ENCODE data around the gene PRKG1.

Gene PRKG1

DNA sequence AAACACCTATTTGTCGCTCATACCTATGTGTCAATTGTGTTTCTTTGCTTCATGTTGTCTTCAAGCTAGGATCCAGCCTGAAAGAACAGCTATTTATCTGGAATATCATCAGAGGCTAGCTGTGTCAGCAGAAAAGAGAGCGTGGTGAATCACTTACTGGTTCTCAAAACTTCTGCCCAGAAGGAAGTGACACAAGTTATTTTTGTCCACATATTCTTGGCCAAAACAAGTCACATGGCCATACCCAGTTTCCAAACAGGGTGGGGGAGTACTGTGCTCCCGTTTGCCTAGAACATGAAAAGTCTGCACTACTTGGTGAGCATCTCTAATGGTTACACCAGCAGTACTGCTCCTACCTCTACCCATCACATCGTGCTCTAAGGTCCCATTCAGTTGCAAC is 786.0 kb downstream of the PRKG1 start:
- H3K4me3 Mint-ChIP-seq: no peak overlapping the region
- H3K9me3 Mint-ChIP-seq: no peaks in the 10 kb centered on the region
- H3K36me3 Mint-ChIP-seq (ENCODE audit: low read depth): no peaks in the 10 kb centered on the region
- no peak overlapping the region for H3K27ac Mint-ChIP-seq
- no peaks in the 10 kb centered on the region for H3K4me1 Mint-ChIP-seq (ENCODE audit: low read depth)
- H3K27me3 Mint-ChIP-seq: no peaks in the 10 kb centered on the region

DNA sequence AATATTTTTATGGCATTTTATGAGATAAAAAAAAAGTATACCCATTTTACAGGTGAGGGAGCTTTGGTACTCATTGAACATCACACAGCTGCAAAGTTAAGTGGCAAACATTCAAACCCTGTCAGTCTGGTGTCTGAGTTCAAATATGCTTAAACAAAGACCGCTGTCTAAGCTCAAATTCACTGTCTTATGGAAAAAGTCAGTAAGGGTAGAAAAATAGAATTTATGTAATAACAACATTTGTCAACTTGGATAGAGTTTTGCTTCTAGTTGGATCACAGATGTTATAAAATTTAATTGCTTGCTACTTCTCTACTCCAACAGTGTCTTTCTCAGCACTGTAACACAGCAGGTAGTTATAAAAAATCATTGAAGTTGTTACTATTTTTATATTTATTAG is 786.8 kb downstream of the PRKG1 start:
- no peaks in the 10 kb centered on the region for H3K9me3 Mint-ChIP-seq
- no peaks in the 10 kb centered on the region for H3K27me3 Mint-ChIP-seq
- H3K27ac Mint-ChIP-seq: no peak overlapping the region
- H3K4me3 Mint-ChIP-seq: no peak overlapping the region
- no peaks in the 10 kb centered on the region for H3K36me3 Mint-ChIP-seq (ENCODE audit: low read depth)
- H3K4me1 Mint-ChIP-seq (ENCODE audit: low read depth): no peaks in the 10 kb centered on the region

DNA sequence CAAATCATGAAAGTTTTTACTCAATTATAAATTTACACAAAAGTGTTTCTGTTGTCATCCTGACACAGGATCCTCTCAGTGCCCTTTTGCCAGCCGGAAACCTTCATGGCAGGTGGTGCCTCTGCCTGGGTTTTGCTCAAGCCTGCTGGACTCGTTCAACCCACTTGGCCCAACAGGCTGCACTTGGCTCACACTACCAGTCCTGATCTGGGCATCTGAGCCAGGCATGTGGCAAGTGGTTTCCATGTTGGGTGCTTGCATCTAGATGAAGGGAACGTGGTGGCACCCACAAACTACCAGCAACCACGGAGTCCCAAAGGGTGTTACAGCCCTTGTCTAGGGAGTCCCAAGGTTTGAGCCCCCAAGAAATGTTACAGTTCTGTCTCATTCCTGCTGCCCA is 787.4 kb downstream of the PRKG1 start:
- H3K4me3 Mint-ChIP-seq: no peak overlapping the region
- H3K27ac Mint-ChIP-seq: no peak overlapping the region
- H3K36me3 Mint-ChIP-seq (ENCODE audit: low read depth): no peaks in the 10 kb centered on the region
- no peaks in the 10 kb centered on the region for H3K4me1 Mint-ChIP-seq (ENCODE audit: low read depth)
- H3K9me3 Mint-ChIP-seq: no peaks in the 10 kb centered on the region
- no peaks in the 10 kb centered on the region for H3K27me3 Mint-ChIP-seq

DNA sequence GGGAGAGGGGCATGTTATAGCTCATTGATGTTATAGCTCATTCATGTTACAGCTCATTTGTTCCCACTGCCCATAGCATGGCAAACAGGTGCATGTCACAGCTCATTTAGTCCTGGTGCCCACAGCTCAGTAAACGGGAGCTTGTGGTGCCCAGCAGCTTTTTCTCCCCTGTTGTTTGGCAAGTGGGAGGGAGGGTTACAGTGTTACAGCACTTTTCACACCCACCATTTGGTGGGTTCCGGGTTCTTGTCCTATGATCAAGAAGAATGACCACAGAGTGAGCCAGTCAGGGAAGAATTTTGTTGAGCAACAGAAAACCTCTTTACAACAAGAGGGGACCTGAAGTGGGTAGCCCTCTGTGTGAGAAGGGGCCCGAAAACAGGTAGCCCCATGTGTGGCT is 787.9 kb downstream of the PRKG1 start:
- Mint-ChIP-seq H3K4me1 (ENCODE audit: low read depth) (no peaks in the 10 kb centered on the region), H3K4me3 (no peak overlapping the region), H3K27ac (no peak overlapping the region), H3K36me3 (ENCODE audit: low read depth) (no peaks in the 10 kb centered on the region), H3K9me3 (no peaks in the 10 kb centered on the region), H3K27me3 (no peaks in the 10 kb centered on the region)

DNA sequence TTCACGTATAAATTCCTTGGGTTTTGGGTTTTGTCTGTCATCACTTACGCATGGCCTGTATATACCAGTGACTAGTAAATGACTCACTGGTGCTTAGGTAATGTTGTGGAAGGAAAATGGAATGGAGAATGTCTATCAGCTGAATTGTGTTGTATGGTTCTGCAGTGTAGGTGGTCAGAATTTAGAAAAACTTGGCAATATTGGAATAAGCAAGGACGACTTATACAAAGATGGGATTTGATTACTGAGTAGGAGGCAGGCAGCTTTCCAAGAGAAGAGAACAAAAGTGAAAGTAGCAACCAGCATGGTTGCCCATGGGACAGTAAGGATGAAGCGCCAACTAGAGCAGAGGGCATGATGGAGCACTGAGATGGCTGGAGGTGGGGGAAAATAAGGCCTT is 793.7 kb downstream of the PRKG1 start:
- no peaks in the 10 kb centered on the region for H3K27me3 Mint-ChIP-seq
- H3K27ac Mint-ChIP-seq: no peak overlapping the region
- H3K9me3 Mint-ChIP-seq: no peaks in the 10 kb centered on the region
- no peak overlapping the region for H3K4me3 Mint-ChIP-seq
- H3K36me3 Mint-ChIP-seq (ENCODE audit: low read depth): no peaks in the 10 kb centered on the region
- no peaks in the 10 kb centered on the region for H3K4me1 Mint-ChIP-seq (ENCODE audit: low read depth)

DNA sequence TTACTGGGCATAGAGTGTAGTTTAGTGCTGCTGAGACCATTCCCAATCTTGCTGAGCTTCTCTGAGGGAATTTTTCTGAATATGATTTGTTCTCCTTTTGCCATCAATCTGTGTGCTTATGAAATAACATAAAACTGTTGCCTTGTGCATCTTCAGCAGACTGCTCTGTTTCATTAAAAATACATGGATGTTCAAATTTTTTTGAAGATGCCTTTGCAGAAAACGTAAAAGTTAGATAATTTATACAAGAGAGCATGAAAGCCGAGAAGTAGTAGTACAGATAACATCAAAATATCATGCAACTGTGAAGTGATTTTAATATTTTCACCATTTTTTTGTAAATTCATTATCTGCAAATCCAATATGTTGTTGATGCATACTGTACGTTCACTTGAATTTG is 799.8 kb downstream of the PRKG1 start:
- Mint-ChIP-seq H3K36me3 (ENCODE audit: low read depth) (no peaks in the 10 kb centered on the region), H3K4me1 (ENCODE audit: low read depth) (peaks cover 5% of the 10 kb centered on the region), H3K9me3 (no peaks in the 10 kb centered on the region), H3K27ac (no peak overlapping the region), H3K4me3 (no peak overlapping the region), H3K27me3 (no peaks in the 10 kb centered on the region)

DNA sequence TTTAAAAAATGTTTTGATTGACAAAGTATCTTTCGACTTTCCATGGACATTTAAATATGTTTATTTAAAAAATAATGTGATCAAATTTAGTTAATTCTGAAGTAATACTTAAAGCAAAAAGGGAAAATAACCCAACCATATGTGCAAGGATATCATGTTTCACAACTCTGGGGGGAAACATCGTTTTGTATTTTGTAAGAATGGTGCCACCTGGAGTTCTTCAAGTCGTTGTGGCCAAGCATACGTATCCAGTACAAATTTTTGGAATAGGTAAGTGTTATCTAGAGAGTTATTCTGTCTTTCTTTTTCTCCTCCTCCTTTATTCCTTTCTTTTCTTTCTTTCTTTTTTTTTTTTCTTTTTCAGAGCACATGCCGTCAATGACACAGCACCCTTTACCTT is 801.3 kb downstream of the PRKG1 start:
- Mint-ChIP-seq H3K9me3 (no peaks in the 10 kb centered on the region), H3K27me3 (no peaks in the 10 kb centered on the region), H3K36me3 (ENCODE audit: low read depth) (no peaks in the 10 kb centered on the region), H3K27ac (no peak overlapping the region), H3K4me3 (no peak overlapping the region), H3K4me1 (ENCODE audit: low read depth) (peaks cover 7% of the 10 kb centered on the region)

DNA sequence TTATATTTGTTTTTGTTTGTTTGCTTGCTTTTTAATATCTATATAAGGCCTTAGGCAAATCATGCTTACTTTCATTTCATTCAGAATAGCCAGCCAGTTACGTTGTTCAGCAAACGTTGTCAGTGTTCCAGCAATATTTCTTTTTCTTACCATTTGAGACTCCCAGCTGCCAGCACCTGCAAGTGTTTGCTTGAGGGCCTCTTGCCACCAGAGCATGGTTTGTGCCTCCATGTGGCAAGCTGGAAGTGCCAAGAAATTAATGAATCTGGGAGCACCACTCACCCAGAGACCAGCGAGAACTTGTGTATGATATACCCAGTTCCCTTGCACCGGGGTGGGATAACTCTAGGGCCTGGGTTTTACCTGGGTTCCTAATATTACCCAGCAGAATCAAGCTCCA is 802.2 kb downstream of the PRKG1 start:
- no peak overlapping the region for H3K4me3 Mint-ChIP-seq
- H3K9me3 Mint-ChIP-seq: no peaks in the 10 kb centered on the region
- peaks cover 7% of the 10 kb centered on the region for H3K4me1 Mint-ChIP-seq (ENCODE audit: low read depth)

DNA sequence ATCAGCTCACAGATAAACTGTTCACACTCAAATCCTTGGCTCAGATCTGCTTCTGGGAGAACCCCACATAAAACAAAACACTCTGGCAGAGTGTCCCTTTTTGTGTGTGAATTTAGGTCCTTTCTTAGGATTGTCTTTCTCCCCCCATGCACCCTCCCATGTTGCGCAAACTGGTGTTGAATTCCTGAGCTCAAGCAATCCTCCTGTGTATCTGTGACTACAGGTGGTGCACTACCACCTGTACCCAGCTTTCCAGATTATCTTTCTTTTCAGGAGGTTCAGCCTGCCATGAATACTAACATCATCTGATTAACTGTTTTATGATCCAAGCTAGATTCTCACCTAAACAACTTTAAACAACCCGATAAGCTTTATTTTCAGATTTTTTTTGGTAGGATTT is 802.7 kb downstream of the PRKG1 start:
- H3K4me1 Mint-ChIP-seq (ENCODE audit: low read depth): peaks cover 7% of the 10 kb centered on the region
- no peaks in the 10 kb centered on the region for H3K27me3 Mint-ChIP-seq
- no peaks in the 10 kb centered on the region for H3K9me3 Mint-ChIP-seq
- H3K4me3 Mint-ChIP-seq: no peak overlapping the region
- H3K27ac Mint-ChIP-seq: no peak overlapping the region
- H3K36me3 Mint-ChIP-seq (ENCODE audit: low read depth): no peaks in the 10 kb centered on the region

More for the DNA sequence above, 802.2 kb downstream of the PRKG1 start:
- no peak overlapping the region for H3K27ac Mint-ChIP-seq
- no peaks in the 10 kb centered on the region for H3K27me3 Mint-ChIP-seq
- no peaks in the 10 kb centered on the region for H3K36me3 Mint-ChIP-seq (ENCODE audit: low read depth)

DNA sequence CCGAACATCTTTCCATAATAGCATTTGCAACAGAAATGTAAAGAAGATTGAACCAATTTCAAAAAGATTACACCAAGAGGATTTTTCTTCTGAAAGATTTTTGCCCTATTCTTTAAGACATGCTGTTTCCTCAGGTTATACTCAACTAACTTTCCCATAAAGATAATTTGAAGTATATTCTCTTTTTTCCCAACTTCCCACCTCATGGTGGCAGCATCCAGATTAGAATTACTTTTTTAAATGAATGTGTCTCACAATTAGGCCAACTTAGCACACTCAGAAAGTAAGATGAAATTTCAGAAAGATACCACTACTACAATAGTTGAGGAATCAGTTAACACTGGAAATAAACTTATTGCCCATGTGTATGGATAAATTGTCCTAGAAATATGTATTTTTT is 803.3 kb downstream of the PRKG1 start:
- Mint-ChIP-seq H3K27me3 (no peaks in the 10 kb centered on the region), H3K36me3 (ENCODE audit: low read depth) (no peaks in the 10 kb centered on the region), H3K4me3 (no peak overlapping the region), H3K9me3 (no peaks in the 10 kb centered on the region), H3K4me1 (ENCODE audit: low read depth) (peaks cover 7% of the 10 kb centered on the region), H3K27ac (no peak overlapping the region)

DNA sequence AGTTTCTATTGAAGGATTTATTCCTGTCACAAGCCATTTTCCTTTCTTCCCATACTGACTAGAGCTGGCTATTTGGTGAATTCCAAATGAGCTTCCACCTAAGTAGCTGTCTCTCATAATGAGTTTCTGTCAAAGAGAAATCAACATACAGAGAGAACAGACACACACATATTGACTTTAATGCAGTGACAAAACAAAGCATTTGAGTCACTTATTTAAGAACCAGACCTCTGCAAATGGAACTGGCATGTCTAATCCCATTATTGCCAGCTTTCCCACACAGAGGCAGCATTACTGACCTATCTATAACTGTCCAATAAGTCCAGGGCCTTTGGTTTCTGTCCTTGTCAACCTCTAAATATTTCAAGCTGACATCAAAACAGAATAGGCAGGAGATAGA is 804.4 kb downstream of the PRKG1 start:
- no peak overlapping the region for H3K4me3 Mint-ChIP-seq
- peaks cover 7% of the 10 kb centered on the region for H3K4me1 Mint-ChIP-seq (ENCODE audit: low read depth)
- H3K27ac Mint-ChIP-seq: no peak overlapping the region
- H3K27me3 Mint-ChIP-seq: no peaks in the 10 kb centered on the region
- H3K36me3 Mint-ChIP-seq (ENCODE audit: low read depth): no peaks in the 10 kb centered on the region
- H3K9me3 Mint-ChIP-seq: no peaks in the 10 kb centered on the region

DNA sequence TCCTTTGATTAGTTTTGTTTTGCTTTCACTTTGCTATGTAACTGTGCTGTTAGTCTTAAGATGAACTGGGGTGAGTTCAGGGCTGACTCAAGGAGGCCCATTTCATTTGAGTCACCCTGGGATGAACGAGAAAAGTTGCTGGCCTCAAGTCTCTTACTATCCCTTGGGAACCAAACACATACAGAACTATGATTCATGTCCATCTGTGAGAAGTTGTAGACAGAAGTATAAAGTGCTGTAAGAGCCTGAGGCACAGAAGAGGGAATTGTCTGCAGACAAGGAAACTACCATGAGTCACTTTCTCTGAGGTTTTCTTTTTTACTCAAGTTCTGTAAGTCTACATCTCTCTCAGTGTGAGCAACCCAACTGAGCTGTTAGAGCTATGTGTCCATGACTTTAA is 805.0 kb downstream of the PRKG1 start:
- H3K4me1 Mint-ChIP-seq (ENCODE audit: low read depth): peaks cover 7% of the 10 kb centered on the region
- no peaks in the 10 kb centered on the region for H3K36me3 Mint-ChIP-seq (ENCODE audit: low read depth)
- no peak overlapping the region for H3K4me3 Mint-ChIP-seq
- H3K27ac Mint-ChIP-seq: peak overlapping the region; percentile 47
- no peaks in the 10 kb centered on the region for H3K9me3 Mint-ChIP-seq
- H3K27me3 Mint-ChIP-seq: no peaks in the 10 kb centered on the region

DNA sequence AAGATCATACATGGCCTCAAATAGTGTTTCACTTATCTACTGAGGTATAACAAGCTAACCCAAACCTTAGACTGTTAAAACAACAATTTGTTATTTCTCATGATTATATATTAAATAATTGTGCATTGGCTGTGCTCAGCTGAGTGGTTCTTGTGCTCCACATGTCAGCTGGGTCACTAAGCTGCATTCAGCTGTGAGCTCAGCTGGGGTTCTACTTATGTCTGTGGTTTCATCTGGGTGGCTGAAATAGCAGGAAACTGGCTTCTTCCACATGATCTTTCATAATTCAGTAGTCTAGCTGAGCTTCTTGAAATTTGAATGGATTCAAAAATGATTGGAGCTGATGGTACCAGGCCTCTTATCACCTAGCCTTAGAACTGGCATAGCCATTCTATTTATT is 806.9 kb downstream of the PRKG1 start:
- Mint-ChIP-seq H3K27ac (no peak overlapping the region), H3K4me3 (no peak overlapping the region), H3K9me3 (no peaks in the 10 kb centered on the region), H3K27me3 (no peaks in the 10 kb centered on the region), H3K4me1 (ENCODE audit: low read depth) (peaks cover 7% of the 10 kb centered on the region), H3K36me3 (ENCODE audit: low read depth) (no peaks in the 10 kb centered on the region)

DNA sequence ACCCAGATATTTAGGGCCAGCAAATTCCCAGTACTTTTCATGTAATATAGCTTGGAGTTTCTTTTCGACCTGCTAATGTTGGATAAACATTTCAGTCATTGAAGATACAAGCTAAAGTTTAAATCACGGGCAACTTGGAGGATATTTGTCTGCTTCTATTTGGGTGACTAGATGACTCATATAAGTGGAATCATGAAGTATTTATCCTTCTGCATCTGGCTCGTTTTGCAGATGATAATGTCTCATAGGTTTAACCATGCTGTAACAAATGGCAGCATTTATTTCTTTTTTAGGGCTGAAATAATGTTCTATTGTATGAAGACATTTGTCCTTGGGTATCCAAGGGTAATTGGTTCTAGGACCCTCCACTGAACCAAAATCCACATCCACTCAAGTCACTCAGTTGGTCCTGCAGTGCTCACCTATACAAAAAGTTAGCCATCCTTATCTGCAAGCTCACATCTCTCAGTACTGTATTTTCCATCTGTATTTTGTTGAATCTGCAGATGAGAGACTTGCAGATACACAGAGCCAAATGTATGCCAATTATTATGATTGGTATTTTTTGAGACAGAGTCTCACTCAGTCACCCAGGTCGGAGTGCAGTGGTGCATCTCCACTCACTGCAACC is 812.3 kb downstream of the PRKG1 start:
- Mint-ChIP-seq H3K4me1 (ENCODE audit: low read depth) (no peaks in the 10 kb centered on the region), H3K27me3 (peaks cover 3% of the 10 kb centered on the region), H3K27ac (no peak overlapping the region), H3K36me3 (ENCODE audit: low read depth) (no peaks in the 10 kb centered on the region), H3K4me3 (no peak overlapping the region), H3K9me3 (no peaks in the 10 kb centered on the region)

DNA sequence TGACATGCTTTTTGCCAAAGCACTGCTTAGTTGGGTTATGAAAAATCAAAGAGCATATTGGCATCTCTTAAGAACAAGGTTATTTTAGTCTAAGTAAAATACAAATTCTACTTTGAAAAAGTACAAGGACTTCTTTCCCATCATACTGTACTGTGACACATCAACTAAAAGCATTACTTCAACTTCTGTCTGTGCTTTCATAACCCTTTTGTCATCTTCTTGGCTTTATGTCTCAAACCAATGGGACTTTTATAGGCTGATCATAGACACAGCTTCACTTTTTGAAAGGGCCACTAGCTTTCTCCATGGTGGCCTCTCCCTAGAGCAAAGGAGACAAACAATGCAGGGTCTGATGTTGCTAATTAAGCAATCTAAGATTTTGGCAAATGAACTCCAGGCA is 814.0 kb downstream of the PRKG1 start:
- H3K27ac Mint-ChIP-seq: no peak overlapping the region
- no peaks in the 10 kb centered on the region for H3K36me3 Mint-ChIP-seq (ENCODE audit: low read depth)
- no peak overlapping the region for H3K4me3 Mint-ChIP-seq
- H3K4me1 Mint-ChIP-seq (ENCODE audit: low read depth): no peaks in the 10 kb centered on the region
- peaks cover 4% of the 10 kb centered on the region for H3K27me3 Mint-ChIP-seq
- no peaks in the 10 kb centered on the region for H3K9me3 Mint-ChIP-seq

DNA sequence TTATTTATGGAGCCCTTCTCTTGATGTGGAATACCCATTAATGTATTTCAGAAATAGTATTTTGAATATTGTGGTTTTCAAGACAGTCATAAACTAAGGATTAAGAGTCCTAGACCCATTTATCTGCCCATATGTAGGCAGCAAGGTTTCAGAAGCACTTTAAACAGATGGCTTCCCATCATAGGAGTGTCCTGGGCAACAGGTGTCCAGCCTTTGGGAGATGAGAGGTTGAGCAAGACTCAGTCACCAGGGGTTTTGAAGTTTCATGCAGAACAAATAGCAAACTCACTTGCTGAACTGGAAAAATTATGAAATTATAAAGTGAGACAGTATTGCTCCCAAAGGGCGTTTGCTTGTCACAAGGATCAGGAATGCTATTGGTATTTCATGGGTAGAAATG is 818.0 kb downstream of the PRKG1 start:
- no peaks in the 10 kb centered on the region for H3K36me3 Mint-ChIP-seq (ENCODE audit: low read depth)
- H3K4me1 Mint-ChIP-seq (ENCODE audit: low read depth): no peaks in the 10 kb centered on the region
- H3K9me3 Mint-ChIP-seq: no peaks in the 10 kb centered on the region
- no peak overlapping the region for H3K27ac Mint-ChIP-seq
- no peak overlapping the region for H3K4me3 Mint-ChIP-seq
- H3K27me3 Mint-ChIP-seq: peaks cover 4% of the 10 kb centered on the region

All from stimulated activated naive CD8-positive, alpha-beta T cell treated with anti-CD3 and anti-CD28 coated beads, Interleukin-15, Interleukin-2, amounts not matched to agents 100 ng/mL and 50 ng/mL, for 24 hours (primary cell).